ENCODE data around the gene RMC1.
A peak's percentile ranks its signal among the peaks of the same experiment; 100 is the strongest.
"Not testable (repeated sequence)": the region's sequence is repeated elsewhere in the genome, so short reads cannot be mapped to it uniquely, and the experiment has no call there.

The RMC1 gene

DNA sequence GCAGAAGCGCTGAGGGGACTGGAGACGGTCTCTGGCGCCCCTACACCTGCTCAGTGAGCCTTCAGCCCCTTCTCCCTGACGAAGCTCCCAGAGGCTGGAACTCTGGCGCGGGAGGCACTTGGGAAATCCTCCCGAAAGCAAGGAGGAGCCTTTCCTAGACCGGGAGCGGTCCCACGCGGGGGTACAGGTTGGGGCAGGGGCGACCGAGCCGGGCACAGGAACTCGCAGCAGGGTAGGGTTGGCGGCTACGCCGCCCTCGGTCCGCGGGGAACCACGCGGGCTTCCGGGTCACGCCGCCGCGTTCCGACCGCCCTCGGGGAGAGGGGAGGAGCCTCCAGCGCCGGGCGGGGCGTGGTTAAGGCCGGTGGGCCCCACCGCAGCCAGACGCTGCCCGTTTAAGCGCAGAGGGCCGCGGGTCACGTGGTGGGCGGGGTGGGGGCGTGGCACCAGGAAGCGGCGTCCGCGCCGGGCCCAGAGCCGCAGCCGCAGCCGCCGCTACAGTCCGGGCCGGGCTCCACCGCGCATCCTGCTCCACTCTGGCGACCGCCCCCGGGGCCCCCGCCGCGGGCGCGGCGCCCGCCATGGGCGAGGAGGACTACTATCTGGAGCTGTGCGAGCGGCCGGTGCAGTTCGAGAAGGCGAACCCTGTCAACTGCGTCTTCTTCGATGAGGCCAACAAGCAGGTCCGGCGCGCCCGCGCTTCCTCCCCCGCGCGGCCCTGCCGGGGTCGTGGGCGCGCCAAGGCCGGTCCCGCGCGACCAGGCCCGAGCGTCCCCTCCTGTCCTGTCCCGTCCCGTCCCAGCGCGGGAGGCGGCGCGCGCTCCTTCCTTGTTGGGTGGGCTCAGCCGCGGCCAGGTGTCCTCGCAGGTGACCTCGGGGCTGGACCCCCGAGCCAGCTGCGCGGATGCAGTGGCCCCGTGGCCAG is at the start of gene RMC1:
Gene RMC1 (plus strand): TSS at position 474 of the 925 bp plus-strand sequence. CDS start 108 bp downstream, at position 582.
- DNase-seq (ENCODE audit: low read depth) = peak; percentile 99

DNA sequence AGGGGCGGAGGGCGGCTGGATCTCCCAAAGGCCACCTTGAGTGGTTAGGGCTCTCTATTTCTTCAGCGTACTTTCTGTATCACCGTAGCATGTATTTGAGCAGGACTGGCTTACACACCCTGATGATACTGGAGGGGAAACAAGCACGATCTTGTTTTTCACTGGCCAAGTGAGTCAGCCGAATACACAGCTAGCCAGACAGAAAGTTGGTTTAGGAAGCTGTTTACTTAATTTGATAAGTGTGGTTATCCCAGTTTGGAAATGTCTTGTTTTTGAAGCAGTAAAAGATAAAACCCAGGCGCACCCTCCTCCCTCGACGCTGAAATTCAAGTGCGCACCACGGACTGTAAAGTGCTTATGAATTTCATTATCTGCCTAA is 49.6 kb upstream of the RMC1 start:
- DNase-seq (ENCODE audit: low read depth) = no peak

DNA sequence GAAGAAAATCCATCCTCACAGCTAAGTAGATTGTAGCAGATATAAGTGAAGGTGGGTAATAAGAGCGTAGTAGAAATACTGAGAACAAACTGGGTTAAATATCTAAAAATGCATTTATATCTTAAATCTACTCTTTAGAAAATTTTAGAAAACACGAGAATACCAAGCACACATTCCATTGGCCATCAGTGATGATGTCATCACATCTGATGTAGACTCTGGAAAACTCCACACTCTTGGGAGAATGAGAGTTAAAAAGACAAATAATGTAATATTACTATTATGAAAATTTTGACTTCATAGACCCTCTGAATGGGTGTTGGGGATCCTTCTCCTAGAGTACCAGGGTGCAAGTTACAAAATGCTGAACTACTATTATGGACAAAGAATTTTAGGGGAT is 46.5 kb upstream of the RMC1 start:
- no peak for DNase-seq (ENCODE audit: low read depth)

DNA sequence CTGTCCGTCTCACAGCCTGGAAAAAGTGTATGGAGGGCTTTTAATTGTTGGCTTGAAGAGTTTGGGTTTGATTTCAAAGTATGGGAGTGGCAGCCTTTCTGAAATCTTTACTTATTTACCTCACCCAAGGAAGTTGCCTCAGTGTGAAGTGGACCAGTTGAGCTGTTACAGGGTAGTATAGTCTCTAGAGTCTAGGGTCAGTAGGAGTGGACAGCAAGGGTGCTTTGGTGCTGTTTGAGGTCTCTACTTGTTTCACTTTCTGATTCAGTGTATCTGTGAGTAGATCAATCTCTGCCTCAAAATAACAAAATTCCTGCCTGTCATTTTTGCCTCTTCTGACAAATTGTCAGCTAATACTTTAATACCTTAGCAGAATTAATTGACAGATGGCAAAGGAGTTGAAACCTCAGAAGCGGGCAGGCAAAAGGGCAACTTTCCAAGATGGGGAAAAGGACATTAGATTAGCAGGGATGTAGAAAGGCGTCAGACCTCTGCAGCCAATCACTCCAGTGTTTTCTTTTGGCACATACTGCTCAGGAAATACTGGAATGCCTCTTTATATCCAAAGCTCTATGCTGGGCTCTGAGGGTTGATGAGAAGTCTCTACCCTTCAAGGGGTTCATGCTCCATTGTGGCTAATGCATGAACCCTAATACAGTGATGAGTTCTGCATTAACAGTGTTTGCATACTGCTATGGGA is 44.3 kb upstream of the RMC1 start:
- no peak for DNase-seq (ENCODE audit: low read depth)

DNA sequence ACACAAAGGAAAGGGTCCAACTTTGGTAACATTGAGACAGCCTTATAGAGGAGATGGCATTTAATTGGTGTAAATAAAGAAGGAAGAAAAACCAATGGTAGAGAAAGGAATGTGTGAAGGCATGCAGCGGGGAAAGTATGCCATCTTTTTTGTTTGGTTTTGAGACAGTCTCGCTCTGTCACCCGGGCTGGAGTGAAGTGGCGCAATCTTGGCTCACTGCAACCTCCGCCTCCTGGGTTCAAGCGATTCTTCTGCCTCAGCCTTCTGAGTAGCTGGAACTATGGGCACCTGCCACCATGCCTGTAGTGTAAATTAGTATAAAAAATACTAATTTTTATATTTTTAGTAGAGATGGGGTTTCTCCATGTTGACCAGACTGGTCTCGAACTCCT is 43.8 kb upstream of the RMC1 start:
- DNase-seq (ENCODE audit: low read depth) = no peak

DNA sequence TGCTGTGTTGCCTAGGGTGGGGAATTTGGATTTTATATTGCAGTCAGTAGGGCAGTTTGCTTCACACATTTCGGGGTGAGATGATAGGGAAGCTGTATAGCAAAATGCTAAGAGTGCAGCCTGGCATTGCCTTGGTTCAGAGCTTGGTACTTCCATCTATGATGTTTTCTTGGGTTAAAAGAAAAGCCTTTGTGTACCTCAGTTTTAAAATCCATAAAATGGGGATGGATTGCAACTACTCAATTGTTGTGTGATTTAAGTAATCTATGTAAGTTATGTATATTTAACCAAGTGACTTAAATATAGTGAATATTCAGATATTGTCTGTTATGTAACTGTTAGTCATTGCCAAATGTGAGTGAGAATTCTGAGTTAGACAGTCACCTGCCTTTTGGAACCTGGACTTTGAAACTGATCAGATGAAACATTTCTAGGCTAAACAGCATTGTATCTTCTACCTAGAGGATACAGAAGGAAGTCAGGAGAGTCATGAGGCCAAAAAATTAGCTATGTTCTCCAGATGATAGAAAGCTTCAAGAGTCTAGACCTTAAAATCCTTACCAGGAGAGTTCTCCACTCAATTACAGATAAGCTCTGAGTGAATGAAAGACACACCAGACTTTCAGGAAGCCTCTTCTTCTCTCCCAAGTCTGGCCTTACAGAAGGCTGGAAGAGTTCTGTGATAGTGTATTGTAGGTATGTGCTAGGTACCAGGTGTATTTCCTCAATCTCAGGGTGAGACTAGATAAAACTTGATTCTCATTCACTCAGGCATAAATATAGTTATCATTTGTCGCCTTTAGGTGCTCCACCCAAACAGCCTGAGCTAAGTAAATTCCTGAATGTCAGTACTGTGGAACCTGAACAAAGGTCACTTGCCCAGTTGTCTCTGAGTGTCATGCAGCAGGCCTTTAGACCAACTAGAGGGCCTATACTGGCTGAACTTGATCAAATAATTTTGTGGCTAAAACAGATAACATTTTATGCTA is 42.7 kb upstream of the RMC1 start:
- no peak for DNase-seq (ENCODE audit: low read depth)

DNA sequence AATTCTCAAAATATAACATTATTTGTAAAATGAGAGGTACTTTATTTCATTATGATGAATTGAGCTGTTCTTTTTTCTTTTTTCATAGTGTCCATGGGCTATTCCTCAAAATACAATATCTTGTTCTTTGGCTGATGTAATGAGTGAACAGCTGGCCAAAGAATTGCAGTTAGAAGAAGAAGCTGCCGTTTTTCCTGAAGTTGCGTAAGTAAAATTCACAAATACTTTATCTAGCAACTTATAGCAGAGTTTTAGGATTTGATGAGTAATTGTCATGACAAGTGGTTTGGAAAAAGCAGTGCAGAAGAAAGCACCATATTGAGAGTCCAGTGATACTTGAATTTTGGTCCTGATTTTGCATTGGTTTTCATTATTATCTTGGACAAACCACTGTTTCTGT is 40.4 kb upstream of the RMC1 start:
- DNase-seq (ENCODE audit: low read depth) = no peak

DNA sequence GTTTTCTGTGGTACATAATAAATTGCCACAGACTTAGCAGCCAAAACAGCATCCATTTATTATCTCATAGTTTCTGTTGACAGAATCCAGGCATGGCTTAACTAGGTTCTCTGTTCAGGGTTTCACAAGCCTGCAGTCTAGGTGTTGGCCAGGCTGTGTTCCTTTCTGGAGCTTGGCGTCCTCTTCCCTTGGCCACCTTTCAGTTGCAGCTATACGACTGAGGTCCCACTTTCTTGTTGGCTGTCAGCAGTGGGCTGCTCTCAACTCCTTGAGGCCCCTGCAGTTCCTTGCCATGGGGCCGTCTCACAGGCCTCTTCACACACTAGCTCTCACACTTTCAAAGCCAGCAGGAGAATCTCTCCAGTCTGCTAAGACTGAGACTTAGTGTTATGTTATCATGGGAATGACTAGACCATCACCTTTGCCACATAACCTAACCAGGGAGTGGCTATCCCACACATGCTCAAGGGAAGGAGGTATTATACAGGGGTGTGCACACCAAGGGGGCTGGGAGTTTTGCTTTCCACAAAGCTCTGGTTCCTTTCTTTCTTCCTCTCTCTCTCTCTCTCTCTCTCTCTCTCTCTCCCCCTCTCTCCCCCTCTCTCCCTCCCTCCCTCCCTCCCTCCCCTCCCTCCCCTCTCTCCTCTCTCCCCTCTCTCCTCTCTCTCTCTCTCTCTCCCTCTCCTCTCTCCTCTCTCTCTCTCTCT is 34.4 kb upstream of the RMC1 start:
- no peak for DNase-seq (ENCODE audit: low read depth)

DNA sequence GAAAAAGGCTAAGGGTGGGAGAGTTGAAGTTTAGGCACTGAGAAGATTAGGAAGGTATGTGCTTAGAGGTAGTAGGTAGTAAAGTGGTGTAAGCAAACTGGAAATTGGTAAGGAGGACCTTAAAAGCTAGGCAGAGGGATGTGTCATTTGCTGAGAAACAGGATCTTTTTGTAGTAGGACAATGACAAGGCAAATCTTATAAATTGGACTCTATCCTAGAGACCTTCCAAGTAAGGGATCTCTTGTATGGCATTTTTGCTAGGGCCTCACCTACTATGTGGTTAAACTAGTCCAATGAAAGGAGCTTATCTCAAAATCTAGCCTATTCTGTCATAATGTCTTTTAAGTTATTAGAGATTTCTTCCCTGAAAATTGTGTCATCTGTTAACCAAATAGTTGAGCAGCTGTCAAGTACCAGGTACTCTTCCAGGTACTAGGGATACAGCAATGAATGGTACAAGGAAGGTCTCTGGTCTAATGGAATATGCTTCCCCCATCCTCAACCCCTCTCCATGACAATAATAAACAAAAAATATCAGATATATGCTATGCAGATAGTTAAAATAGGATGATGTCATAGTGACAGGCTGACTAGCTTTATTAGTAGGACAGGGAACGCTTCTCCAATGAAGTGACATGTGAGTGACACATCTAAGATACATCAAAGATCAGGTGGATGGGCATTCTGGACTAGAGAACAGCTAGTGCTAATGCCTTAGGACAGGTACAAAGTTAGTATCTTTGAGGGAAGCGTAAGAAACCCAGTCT is 32.5 kb upstream of the RMC1 start:
- DNase-seq (ENCODE audit: low read depth) = no peak

DNA sequence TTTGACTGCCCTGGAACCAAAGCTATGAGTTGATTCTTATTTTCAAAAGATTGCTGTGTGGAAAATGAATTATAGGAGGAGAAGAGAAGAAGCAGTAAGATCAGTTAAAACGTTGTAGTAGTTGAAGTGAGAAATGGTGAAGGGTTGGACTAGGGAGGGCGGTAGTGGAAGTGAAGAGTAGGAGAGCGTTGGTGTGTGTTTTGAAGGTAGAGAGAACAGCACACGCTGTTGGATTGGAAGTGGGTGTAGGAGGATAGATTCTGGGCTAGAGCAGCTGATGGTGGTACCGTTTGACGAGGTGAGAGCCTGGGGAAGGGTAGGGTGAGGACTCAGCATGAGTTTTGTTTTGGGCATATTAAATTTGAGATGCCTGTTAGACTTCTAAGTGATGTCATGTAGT is 31.8 kb upstream of the RMC1 start:
- no peak for DNase-seq (ENCODE audit: low read depth)

DNA sequence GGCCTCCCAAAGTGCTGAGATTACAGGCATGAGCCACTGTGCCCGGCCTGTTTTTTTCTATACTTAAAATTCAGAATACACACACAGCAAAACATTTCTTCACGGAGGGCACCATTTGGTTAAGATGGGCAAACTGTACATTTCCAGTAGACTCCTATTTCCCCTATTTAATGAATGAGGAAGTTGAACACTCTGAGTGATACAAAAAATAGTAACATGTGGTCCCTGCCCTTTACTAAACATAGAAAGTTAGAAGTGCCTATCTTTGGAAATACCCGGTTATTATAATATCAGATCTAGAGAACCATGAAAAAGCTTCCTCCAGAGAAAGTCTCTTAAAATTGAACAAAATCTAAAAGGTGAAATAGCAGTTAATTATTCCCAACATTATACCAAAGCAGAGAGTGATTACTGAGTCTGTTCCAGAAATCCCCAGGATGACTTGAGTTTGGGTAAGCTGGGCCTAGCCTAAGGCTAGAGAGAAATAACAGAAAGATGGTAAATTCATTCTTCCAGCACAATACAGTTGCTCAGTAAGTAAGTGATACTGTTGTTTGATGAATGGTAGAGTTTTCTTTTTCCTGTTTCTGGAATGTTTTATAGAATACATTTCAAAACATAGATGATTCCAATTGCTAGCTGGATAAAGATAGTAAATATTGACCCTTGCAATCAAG is 23.3 kb upstream of the RMC1 start:
- no peak for DNase-seq (ENCODE audit: low read depth)

DNA sequence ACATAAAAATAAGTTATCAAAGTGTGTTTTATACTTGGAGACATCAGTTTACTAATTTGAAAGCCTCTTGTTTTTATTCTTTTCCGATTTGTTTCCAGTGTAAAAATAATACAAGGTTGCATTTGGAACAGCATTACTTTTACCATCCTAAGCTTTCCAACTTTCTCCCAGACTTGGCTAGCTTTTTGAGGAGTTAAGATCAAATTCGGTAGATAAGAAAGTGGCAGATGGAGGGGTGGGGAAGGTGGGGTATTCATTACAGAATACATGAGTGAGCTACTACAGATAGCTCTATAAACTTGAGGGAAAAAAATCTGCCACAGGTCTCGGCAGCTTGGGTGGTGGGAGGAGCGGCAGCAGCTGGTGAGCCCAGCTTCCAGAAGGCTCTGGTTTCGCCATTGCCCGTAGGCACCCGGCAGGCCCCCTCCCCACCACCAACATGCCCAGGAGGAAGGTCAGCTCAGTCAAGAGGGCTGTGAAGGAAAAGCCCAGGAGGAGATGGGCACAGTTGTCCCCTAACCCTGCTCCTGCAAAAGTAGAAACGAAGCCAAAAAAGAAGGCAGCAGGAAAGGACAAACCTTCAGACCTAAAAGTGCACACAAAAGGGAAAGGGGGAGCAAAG is 18.6 kb upstream of the RMC1 start:
- DNase-seq (ENCODE audit: low read depth) = no peak

DNA sequence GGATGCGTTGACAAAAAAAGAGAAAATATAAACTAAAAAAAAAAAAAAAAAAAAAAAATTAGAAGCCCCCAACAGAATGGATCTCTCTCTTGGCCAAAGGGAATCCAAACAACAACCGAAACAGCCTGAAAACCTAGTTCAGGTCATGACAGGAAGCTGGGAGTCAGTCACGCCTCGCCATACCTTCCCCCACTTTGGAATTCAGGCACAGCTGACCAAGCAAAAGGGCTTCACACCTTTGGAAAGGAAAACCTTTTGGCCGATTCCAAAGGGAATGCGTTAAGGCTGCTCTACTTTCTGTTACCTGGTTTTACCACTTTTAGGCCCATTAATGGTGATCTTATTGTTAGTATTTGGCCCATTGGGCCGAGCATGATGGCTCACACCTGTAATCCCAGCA is 17.9 kb upstream of the RMC1 start:
- DNase-seq (ENCODE audit: low read depth) = no peak

DNA sequence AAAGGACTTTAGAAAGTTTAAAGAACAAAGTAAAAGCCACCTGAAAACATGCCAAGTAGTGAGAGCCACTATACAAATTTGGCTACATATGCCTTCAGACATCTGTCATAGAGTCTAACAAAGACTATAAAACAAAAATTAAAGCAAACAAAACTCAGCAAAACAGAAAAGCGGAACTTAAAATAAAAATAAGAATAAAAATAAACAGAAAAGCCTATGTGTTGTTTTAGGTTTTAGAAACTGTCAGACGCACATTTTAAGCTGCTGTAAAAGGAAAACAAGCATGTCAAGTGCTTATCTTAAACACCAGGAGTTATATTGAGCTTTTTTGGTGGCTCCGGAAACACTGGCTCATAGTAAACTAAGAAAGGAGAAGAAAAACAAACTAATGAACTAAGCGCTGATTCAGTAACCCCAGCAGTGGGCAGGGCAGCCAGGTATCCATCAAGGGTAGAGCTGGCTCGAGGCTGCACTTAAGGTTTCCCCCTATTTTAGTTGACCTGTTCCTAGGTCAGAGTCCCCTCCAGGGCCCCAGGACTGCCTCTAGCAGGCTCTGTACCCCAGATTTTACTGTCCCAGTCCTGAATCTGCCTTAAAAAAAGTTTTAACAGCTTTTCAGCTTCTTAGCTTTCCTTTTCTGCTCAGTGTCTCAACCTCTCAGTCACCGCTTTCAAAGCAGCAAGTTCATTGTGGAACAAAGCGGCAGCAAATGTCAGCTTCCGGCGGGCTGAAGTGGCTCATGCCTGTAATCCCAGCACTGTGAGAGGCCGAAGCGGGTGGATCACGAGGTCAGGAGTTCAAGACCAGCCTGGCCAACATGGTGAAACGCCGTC is 15.4 kb upstream of the RMC1 start:
- DNase-seq (ENCODE audit: low read depth) = no peak

DNA sequence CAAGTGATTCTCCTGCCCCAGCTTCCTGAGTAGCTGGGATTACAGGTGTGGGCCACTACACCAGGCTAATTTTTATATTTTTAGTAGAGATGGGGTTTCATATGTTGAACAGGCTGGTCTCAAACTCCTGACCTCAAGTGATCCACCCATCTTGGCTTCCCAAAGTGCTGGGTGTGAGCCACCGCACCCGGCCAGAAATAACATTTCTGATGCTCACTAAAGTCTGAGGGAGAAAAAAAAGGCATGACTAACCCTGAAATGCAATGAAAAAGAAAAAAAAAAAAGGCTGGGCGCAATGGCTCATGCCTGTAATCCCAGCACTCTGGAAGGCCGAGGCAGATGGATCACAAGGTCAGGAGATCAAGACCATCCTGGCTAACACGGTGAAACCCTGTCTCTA is 13.7 kb upstream of the RMC1 start:
- DNase-seq (ENCODE audit: low read depth) = not testable (repeated sequence)

DNA sequence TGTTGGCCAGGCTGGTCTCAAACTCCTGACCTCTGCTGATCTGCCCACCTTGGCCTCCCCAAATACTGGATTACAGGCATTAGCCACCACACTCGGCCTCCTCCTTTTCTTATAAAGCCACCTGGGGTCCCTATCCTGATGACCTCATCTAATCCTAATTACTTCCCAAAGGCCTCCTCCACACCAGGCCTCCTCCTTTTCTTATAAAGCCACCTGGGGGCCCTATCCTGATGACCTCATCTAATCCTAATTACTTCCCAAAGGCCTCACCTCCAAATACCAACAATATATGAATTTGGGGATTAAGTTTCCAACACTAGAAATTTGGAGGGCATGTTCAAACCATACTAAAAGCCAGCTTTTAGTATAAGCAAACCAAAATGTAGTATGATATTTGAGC is 9.7 kb upstream of the RMC1 start:
- no peak for DNase-seq (ENCODE audit: low read depth)

DNA sequence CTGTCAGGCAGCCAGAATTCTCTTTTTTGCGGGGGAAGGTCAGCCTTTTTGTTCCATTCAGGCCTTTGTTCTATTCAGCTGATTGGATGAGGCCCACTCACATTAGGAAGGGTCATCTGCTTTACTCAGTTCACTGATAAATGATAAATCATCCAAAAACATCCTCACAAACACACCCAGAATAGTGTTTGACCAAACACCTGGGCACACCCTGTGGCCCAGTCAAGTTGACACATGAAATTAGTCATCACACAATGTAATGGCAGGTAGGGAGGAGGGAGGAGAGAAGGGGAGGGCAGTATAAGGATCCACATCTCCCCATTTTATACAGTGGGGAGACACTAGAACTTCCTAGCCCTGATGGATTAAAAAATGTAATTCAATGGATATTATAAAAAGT is 8.3 kb upstream of the RMC1 start:
- no peak for DNase-seq (ENCODE audit: low read depth)

DNA sequence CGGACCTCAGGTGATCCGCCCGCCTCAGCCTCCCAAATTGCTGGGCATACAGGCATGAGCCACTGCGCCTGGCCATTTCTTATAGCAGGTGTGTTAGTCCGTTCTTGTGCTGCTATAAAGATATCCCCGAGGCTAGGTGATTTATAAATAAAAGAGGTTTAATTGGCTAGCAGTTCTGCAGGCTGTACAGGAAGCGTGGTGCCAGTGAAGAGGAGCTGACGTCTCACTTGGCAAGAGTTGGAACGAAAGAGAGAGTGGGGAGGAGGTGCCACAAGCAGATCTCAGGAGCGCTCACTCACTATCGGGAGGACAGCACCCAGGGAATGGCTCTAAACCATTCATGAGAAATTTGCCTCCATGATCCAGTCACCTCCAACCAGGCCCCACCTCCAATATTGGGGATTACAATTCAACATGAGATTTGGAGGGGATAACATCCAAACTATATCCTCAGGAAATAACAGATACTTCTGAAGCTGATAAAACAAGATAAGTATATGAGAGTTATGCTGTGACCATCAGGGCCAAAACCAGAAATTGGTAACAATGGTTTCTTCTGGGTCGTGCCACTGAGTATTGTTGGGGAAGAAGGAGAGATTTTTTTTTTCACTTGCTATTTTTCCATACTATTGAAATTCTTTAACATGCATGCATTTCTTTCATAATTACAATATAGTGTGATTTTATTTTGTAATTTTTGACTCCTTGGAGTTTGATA is 7.4 kb upstream of the RMC1 start:
- DNase-seq (ENCODE audit: low read depth) = no peak

All from stimulated activated CD8-positive, alpha-beta memory T cell treated with anti-CD3 and anti-CD28 coated beads, Interleukin-15, amount 100 ng/mL, for 24 hours (primary cell).